ENCODE measurements around the gene MUCL3.

The MUCL3 gene

DNA sequence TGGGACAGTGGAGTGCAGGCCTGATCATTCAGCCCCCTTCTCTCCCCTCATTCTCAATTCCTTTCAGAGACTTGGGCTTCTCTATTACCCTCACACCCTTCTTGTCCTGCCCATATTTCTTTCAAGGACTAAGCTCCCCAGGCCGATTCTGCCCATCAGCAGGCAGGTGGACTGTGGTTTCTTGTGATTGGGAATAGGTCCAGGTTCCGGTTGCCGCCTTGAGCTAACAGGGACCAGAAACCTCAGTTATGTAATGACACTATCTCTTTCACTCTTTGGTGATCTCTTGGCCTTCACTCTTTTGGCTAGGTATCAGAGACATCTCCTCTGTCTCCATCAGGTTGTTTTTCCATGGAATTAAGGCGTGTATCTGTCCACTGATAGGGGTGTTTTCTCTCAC is 6.5 kb downstream of the MUCL3 start:
- TF ChIP-seq CTCF (IDR thresholded peaks at IDR 0.05; ENCODE audit: low read depth, low read length, poor library complexity, severe bottlenecking), result no peak
- no peak for TF ChIP-seq EZH2phosphoT487 (IDR thresholded peaks at IDR 0.05; ENCODE audit: borderline replicate concordance, low read length)

DNA sequence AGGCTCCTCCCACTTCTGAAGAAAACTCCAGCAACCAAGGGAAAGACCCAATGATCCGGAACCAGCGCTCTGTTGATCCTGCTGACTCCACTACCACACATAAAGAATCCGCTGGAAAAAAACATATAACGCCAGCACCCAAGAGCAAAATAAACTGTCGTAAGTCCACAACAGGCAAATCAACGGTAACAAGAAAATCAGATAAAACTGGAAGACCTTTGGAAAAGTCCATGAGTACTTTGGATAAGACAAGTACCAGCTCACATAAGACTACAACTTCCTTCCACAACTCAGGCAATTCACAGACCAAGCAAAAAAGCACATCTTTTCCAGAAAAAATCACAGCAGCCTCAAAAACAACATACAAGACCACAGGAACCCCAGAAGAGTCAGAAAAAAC is 8.0 kb downstream of the MUCL3 start:
- H3K9me3 ChIP-seq (ENCODE audit: control insufficient read depth, insufficient read depth, low read length), result no peaks in the 10 kb centered on the region
- H3F3A ChIP-seq (ENCODE audit: control insufficient read depth, insufficient read depth), result no peaks in the 10 kb centered on the region
- H3K9me2 ChIP-seq (replicated peaks; ENCODE audit: control insufficient read depth, low read length), result no peaks in the 10 kb centered on the region
- no peak overlapping the region for H3K4me2 ChIP-seq (ENCODE audit: low read length)
- TF ChIP-seq CTCF (IDR thresholded peaks at IDR 0.05; ENCODE audit: low read depth, low read length, poor library complexity, severe bottlenecking), result no peak
- no peak for TF ChIP-seq EZH2phosphoT487 (IDR thresholded peaks at IDR 0.05; ENCODE audit: borderline replicate concordance, low read length)
- no peaks in the 10 kb centered on the region for H3K4me1 ChIP-seq (ENCODE audit: control insufficient read depth, low read length)
- H3K27me3 ChIP-seq (ENCODE audit: control insufficient read depth, low read length), result peaks cover 42% of the 10 kb centered on the region
- no peaks in the 10 kb centered on the region for H3K36me3 ChIP-seq (ENCODE audit: control insufficient read depth, low read length)
- H4K20me1 ChIP-seq (ENCODE audit: control insufficient read depth, insufficient read depth, low read depth, low read length), result no peaks in the 10 kb centered on the region
- no peaks in the 10 kb centered on the region for H3K79me2 ChIP-seq (ENCODE audit: control insufficient read depth, low read length)
- no peak overlapping the region for H3K27ac ChIP-seq (ENCODE audit: low read depth, low read length)
- no peak overlapping the region for H3K4me3 ChIP-seq (ENCODE audit: low read length)

More for the DNA sequence above, 6.5 kb downstream of the MUCL3 start:
- no peak overlapping the region for H3K4me3 ChIP-seq (ENCODE audit: low read length)
- H3K4me1 ChIP-seq (ENCODE audit: control insufficient read depth, low read length), result no peaks in the 10 kb centered on the region
- H4K20me1 ChIP-seq (ENCODE audit: control insufficient read depth, insufficient read depth, low read depth, low read length), result no peaks in the 10 kb centered on the region
- H3K4me2 ChIP-seq (ENCODE audit: low read length), result no peak overlapping the region
- no peaks in the 10 kb centered on the region for H3K79me2 ChIP-seq (ENCODE audit: control insufficient read depth, low read length)
- no peaks in the 10 kb centered on the region for H3K9me3 ChIP-seq (ENCODE audit: control insufficient read depth, insufficient read depth, low read length)
- H3K27ac ChIP-seq (ENCODE audit: low read depth, low read length), result no peak overlapping the region
- H3K9me2 ChIP-seq (replicated peaks; ENCODE audit: control insufficient read depth, low read length), result no peaks in the 10 kb centered on the region
- peaks cover 35% of the 10 kb centered on the region for H3K27me3 ChIP-seq (ENCODE audit: control insufficient read depth, low read length)
- H3K36me3 ChIP-seq (ENCODE audit: control insufficient read depth, low read length), result no peaks in the 10 kb centered on the region
- no peaks in the 10 kb centered on the region for H3F3A ChIP-seq (ENCODE audit: control insufficient read depth, insufficient read depth)

GRCh38 chr6:30951907-30952469 is 11.2 kb downstream of the MUCL3 start:
- H3K4me3 ChIP-seq (ENCODE audit: low read length), result no peak overlapping the region

More at GRCh38 chr6:30951907-30952469, 11.2 kb downstream of the MUCL3 start:
- Histone ChIP-seq H3K9me2 (replicated peaks; ENCODE audit: control insufficient read depth, low read length) (no peaks in the 10 kb centered on the region), H3F3A (ENCODE audit: control insufficient read depth, insufficient read depth) (no peaks in the 10 kb centered on the region), H3K36me3 (ENCODE audit: control insufficient read depth, low read length) (no peaks in the 10 kb centered on the region), H3K4me1 (ENCODE audit: control insufficient read depth, low read length) (peaks cover 13% of the 10 kb centered on the region), H3K27ac (ENCODE audit: low read depth, low read length) (no peak overlapping the region), H3K27me3 (ENCODE audit: control insufficient read depth, low read length) (peaks cover 61% of the 10 kb centered on the region), H3K79me2 (ENCODE audit: control insufficient read depth, low read length) (no peaks in the 10 kb centered on the region), H3K4me2 (ENCODE audit: low read length) (no peak overlapping the region), H3K9me3 (ENCODE audit: control insufficient read depth, insufficient read depth, low read length) (no peaks in the 10 kb centered on the region), H4K20me1 (ENCODE audit: control insufficient read depth, insufficient read depth, low read depth, low read length) (no peaks in the 10 kb centered on the region)
- TF ChIP-seq EZH2phosphoT487 (IDR thresholded peaks at IDR 0.05; ENCODE audit: borderline replicate concordance, low read length) (no peak), CTCF (IDR thresholded peaks at IDR 0.05; ENCODE audit: low read depth, low read length, poor library complexity, severe bottlenecking) (no peak)

All from DOHH2 (cell line).